ENCODE results near the gene CFL1.
A peak's percentile ranks its signal among the peaks of the same experiment; 100 is the strongest.

DNA sequence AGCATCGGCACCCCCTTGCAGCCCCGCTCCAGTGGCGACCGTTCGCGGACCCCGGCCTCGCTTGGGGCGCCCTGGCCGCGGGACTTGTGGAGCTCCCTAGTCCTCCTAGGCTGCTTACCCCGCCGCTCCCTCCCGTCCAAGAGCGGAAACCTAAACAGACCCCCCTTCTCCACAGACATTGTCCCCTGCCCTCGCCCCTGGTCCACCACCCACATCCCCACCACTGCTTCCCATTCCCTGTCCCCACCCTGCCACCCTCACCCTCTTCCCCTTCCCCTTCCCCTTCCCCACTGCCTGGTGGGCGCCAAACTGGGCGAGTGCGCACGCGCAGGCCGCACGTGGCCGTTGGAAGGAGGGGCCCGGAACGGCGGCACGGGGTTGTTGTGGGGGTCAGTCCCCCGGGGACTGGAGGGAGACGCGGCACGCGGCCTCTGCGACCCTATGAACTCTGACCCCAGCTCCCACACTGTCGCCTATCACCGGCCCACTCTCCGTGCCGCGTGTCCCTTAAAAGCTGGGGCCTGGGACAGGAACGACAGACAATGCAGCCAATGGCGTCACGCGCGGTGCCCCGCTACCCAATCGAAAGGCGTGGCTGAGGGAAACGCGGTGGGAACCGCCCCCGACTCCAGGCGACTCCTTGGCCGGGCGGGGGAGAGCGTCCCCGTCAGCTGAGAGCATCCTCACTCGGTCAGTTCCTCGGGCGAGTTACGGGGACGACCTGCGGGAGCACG is 24.5 kb downstream of the CFL1 start, which contains the start of gene SNX32:
- TF ChIP-seq POLR2AphosphoS5 (IDR thresholded peaks at IDR 0.05; ENCODE audit: borderline replicate concordance, low read depth, low read length) (peak; percentile 82), EZH2 (IDR thresholded peaks at IDR 0.05) (no peak), FOXP2 (optimal IDR thresholded peaks at IDR 0.05; ENCODE audit: control extremely low read depth, extremely low read length, insufficient read depth) (no peak)

Measured in SK-N-MC (cell line).